ENCODE results near the gene TMEM176A.
A peak's percentile ranks its signal among the peaks of the same experiment; 100 is the strongest.

The TMEM176A gene

GRCh38 chr7:150800581-150801241 lies at the start of gene TMEM176A:
TMEM176A (plus strand) TSS chr7:150800769; CDS start chr7:150801551, 782 bp downstream.
- POLR2A ChIA-PET: no interaction called here
- TF ChIP-seq HDGF (IDR thresholded peaks at IDR 0.05; ENCODE audit: borderline replicate concordance): no peak
- no peak for TF ChIP-seq CTBP1 (IDR thresholded peaks at IDR 0.05; ENCODE audit: borderline replicate concordance)
- no peak for TF ChIP-seq SP1 (IDR thresholded peaks at IDR 0.05)
- TF ChIP-seq FOXM1 (IDR thresholded peaks at IDR 0.05; ENCODE audit: borderline replicate concordance): no peak
- TF ChIP-seq ARNT (IDR thresholded peaks at IDR 0.05): no peak
- TF ChIP-seq NFRKB (IDR thresholded peaks at IDR 0.05): no peak
- TF ChIP-seq LEF1 (IDR thresholded peaks at IDR 0.05; ENCODE audit: borderline replicate concordance): no peak
- TF ChIP-seq L3MBTL2 (conservative IDR thresholded peaks at IDR 0.05): no peak
- no peak for TF ChIP-seq PKNOX1 (IDR thresholded peaks at IDR 0.05)
- no peak for TF ChIP-seq TARDBP (IDR thresholded peaks at IDR 0.05)
- TF ChIP-seq ELF4 (IDR thresholded peaks at IDR 0.05): no peak
- no peak for TF ChIP-seq FOXA1 (IDR thresholded peaks at IDR 0.05)
- no peak for TF ChIP-seq BHLHE40 (IDR thresholded peaks at IDR 0.05; ENCODE audit: borderline replicate concordance)
- no peak for TF ChIP-seq SUZ12 (IDR thresholded peaks at IDR 0.05)
- no peak for TF ChIP-seq FOXK2 (IDR thresholded peaks at IDR 0.05)
- no peak for TF ChIP-seq ZNF384 (IDR thresholded peaks at IDR 0.05)
- no peak for DNase-seq (ENCODE audit: extremely low spot score)
- CTCF ChIA-PET: no interaction called here

GRCh38 chr7:150751702-150752101 lies 48.9 kb upstream of the TMEM176A start:
- POLR2A ChIA-PET: no interaction called here
- TF ChIP-seq CTBP1 (IDR thresholded peaks at IDR 0.05; ENCODE audit: borderline replicate concordance) (no peak), ARNT (IDR thresholded peaks at IDR 0.05) (no peak), L3MBTL2 (conservative IDR thresholded peaks at IDR 0.05) (no peak), PKNOX1 (IDR thresholded peaks at IDR 0.05) (no peak), FOXK2 (IDR thresholded peaks at IDR 0.05) (no peak), SUZ12 (IDR thresholded peaks at IDR 0.05) (no peak), FOXA1 (IDR thresholded peaks at IDR 0.05) (no peak), HDGF (IDR thresholded peaks at IDR 0.05; ENCODE audit: borderline replicate concordance) (no peak), ELF4 (IDR thresholded peaks at IDR 0.05) (no peak), NFRKB (IDR thresholded peaks at IDR 0.05) (no peak)
- DNase-seq (ENCODE audit: extremely low spot score): no peak
- CTCF ChIA-PET: no interaction called here

- no peak for DNase-seq (ENCODE audit: extremely low spot score)
- TF ChIP-seq FOXK2 (IDR thresholded peaks at IDR 0.05) (no peak), FOXA1 (IDR thresholded peaks at IDR 0.05) (no peak), L3MBTL2 (conservative IDR thresholded peaks at IDR 0.05) (no peak), ARNT (IDR thresholded peaks at IDR 0.05) (no peak)
- ChIA-PET POLR2A (no interaction called here), CTCF (interaction anchor here (0.9 kb wide), 1 partner anchor 10 kb away, joined by 3 read pairs; no protein-coding TSS in a partner anchor)
Observed at GRCh38 chr7:150753239-150753638, 47.3 kb upstream of the TMEM176A start.

- CTCF ChIA-PET: interaction anchor here (0.6 to 0.9 kb wide), 2 partner anchors 9 to 37 kb away, joined by 3 read pairs; partner anchors contain the start of gene GIMAP1
- POLR2A ChIA-PET: no interaction called here
- DNase-seq (ENCODE audit: extremely low spot score): peak; percentile 50
- no peak for TF ChIP-seq CTBP1 (IDR thresholded peaks at IDR 0.05; ENCODE audit: borderline replicate concordance)
- TF ChIP-seq NFRKB (IDR thresholded peaks at IDR 0.05): no peak
- TF ChIP-seq L3MBTL2 (conservative IDR thresholded peaks at IDR 0.05): no peak
- no peak for TF ChIP-seq SUZ12 (IDR thresholded peaks at IDR 0.05)
- TF ChIP-seq FOXK2 (IDR thresholded peaks at IDR 0.05): no peak
- no peak for TF ChIP-seq TARDBP (IDR thresholded peaks at IDR 0.05)
- TF ChIP-seq SP1 (IDR thresholded peaks at IDR 0.05): no peak
- TF ChIP-seq FOXA1 (IDR thresholded peaks at IDR 0.05): no peak
- no peak for TF ChIP-seq HDGF (IDR thresholded peaks at IDR 0.05; ENCODE audit: borderline replicate concordance)
- TF ChIP-seq LEF1 (IDR thresholded peaks at IDR 0.05; ENCODE audit: borderline replicate concordance): no peak
- TF ChIP-seq PKNOX1 (IDR thresholded peaks at IDR 0.05): no peak
- no peak for TF ChIP-seq ARNT (IDR thresholded peaks at IDR 0.05)
- TF ChIP-seq ZNF384 (IDR thresholded peaks at IDR 0.05): no peak
- no peak for TF ChIP-seq BHLHE40 (IDR thresholded peaks at IDR 0.05; ENCODE audit: borderline replicate concordance)
- no peak for TF ChIP-seq ELF4 (IDR thresholded peaks at IDR 0.05)
- no peak for TF ChIP-seq FOXM1 (IDR thresholded peaks at IDR 0.05; ENCODE audit: borderline replicate concordance)
Observed at GRCh38 chr7:150753826-150754603, 46.6 kb upstream of the TMEM176A start.

- no peak for DNase-seq (ENCODE audit: extremely low spot score)
- TF ChIP-seq SUZ12 (IDR thresholded peaks at IDR 0.05) (no peak), ARNT (IDR thresholded peaks at IDR 0.05) (no peak), L3MBTL2 (conservative IDR thresholded peaks at IDR 0.05) (no peak), BHLHE40 (IDR thresholded peaks at IDR 0.05; ENCODE audit: borderline replicate concordance) (no peak), HDGF (IDR thresholded peaks at IDR 0.05; ENCODE audit: borderline replicate concordance) (no peak), FOXK2 (IDR thresholded peaks at IDR 0.05) (no peak), NFRKB (IDR thresholded peaks at IDR 0.05) (no peak), ELF4 (IDR thresholded peaks at IDR 0.05) (no peak), LEF1 (IDR thresholded peaks at IDR 0.05; ENCODE audit: borderline replicate concordance) (no peak), CTBP1 (IDR thresholded peaks at IDR 0.05; ENCODE audit: borderline replicate concordance) (no peak)
- POLR2A ChIA-PET: no interaction called here
- CTCF ChIA-PET: no interaction called here
Observed at GRCh38 chr7:150754951-150755350, 45.6 kb upstream of the TMEM176A start.
